SU-DHL-6 (cell line): ENCODE results near the gene EFCAB11.

Experiments
- H2AFZ ChIP-seq: fragments of 200-600 bp; sonication (generic); 2 replicates; pipeline ENCODE4 v1.6.1; 2014; ENCODE audit warnings: low read depth, mild to moderate bottlenecking, moderate library complexity, mixed read lengths, antibody characterized with exemption, low read length; ENCODE audit not compliant: severe bottlenecking
- H3F3A ChIP-seq: fragments of 200-600 bp; shearing (Covaris generic); 2 replicates; pipeline ENCODE4 v1.6.0; 2016; ENCODE audit warnings: antibody characterized with exemption, mild to moderate bottlenecking; ENCODE audit not compliant: insufficient read depth
- H3K27ac ChIP-seq: fragments of 200-600 bp; sonication (generic); 2 replicates; pipeline ENCODE4 v1.5.1; 2016; ENCODE audit warnings: low read depth, mild to moderate bottlenecking, low read length, moderate library complexity, mixed read lengths
- H3K27me3 ChIP-seq: fragments of 200-600 bp; sonication (generic), shearing (Covaris generic); 2 replicates; pipeline ENCODE4 v1.6.0; 2014; ENCODE audit warnings: mild to moderate bottlenecking, low read length
- H3K36me3 ChIP-seq: fragments of 200-600 bp; sonication (generic); 2 replicates; pipeline ENCODE4 v1.6.1; 2014; ENCODE audit warnings: mild to moderate bottlenecking, low read length, mixed read lengths
- H3K4me2 ChIP-seq: fragments of 300-600, 200-600 bp; shearing (Covaris generic), sonication (generic); 2 replicates; pipeline ENCODE4 v1.6.0; 2014; ENCODE audit warnings: low read length, low read depth, mild to moderate bottlenecking; ENCODE audit not compliant: poor library complexity, severe bottlenecking
- H3K4me3 ChIP-seq: fragments of 200-600 bp; sonication (generic); 2 replicates; pipeline ENCODE4 v1.5.1; 2014; ENCODE audit warnings: antibody characterized with exemption, low read length, mild to moderate bottlenecking, mixed read lengths; ENCODE audit not compliant: insufficient read depth, poor library complexity, severe bottlenecking
- H3K79me2 ChIP-seq: fragments of 200-600 bp; sonication (generic); 2 replicates; pipeline ENCODE4 v1.6.1; 2014; ENCODE audit warnings: mild to moderate bottlenecking, low read length, moderate library complexity; ENCODE audit not compliant: insufficient read depth
- H3K9ac ChIP-seq: fragments of 200-600 bp; sonication (generic); 2 replicates; pipeline ENCODE4 v1.7.0; 2014; ENCODE audit warnings: mild to moderate bottlenecking, low read length
- H3K9me2 ChIP-seq: fragments of 200-600 bp; sonication (generic); replicated peaks from 2 replicates; pipeline ENCODE4 v1.6.1; 2014; ENCODE audit warnings: low read length; ENCODE audit not compliant: insufficient read depth
- H3K9me3 ChIP-seq: fragments of 200-600 bp; sonication (generic); 2 replicates; pipeline ENCODE4 v1.6.1; 2014; ENCODE audit warnings: low read length, mixed read lengths; ENCODE audit not compliant: insufficient read depth
- H4K20me1 ChIP-seq: fragments of 200-600 bp; sonication (generic); 2 replicates; pipeline ENCODE4 v1.6.1; 2014; ENCODE audit warnings: low read depth, mild to moderate bottlenecking, antibody characterized with exemption, low read length, moderate library complexity, mixed read lengths
- EZH2phosphoT487 ChIP-seq: fragments of 200-600 bp; sonication (generic), shearing (Covaris generic); conservative IDR thresholded peaks from 2 replicates; pipeline ENCODE4 v1.6.1; 2018; ENCODE audit warnings: mild to moderate bottlenecking, antibody characterized with exemption, low read length, moderate library complexity, mixed read lengths
- TF ChIP-seq, protein P1 (sequence below): fragments of 200-600 bp; sonication (generic); IDR thresholded peaks from one replicate; pipeline ENCODE4 v1.5.1; 2017; ENCODE audit warnings: antibody characterized with exemption, mild to moderate bottlenecking, low read length, moderate library complexity; ENCODE audit not compliant: insufficient read depth, poor library complexity, severe bottlenecking

The EFCAB11 gene

DNA sequence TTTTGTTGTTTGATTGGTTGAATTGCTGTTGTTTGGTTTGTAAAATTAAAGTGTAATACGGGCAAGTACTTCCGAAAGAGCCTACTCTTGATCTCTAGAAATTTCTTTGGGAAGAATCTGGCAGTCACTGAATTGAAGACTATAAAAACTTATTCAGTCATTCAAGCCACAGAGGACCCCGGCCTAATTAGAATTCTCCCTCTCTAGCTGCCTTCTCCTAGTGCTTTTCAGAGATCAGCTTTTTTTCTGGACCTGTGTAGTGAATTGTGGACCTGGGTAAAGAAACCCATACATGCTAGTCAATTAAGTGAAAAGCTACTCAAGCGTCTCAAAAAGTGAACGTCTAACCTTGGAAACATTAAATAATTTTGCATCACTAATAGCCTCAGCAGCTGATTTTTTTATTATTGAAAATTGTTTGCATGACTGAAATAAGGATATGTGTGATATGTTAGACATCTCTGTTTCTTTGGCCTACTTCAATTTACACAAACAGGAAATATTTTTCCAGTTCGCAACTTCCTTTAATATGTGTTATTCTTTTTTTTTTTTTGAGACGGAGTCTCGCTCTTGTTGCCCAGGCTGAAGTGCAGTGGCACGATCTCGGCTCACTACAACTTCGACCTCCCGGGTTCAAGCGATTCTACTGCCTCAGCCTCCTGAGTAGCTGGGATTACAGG, 27.2 kb downstream of the EFCAB11 start:
- Histone ChIP-seq H3K79me2 (no peaks in the 10 kb centered on the region), H3K27ac (no peak overlapping the region), H4K20me1 (no peaks in the 10 kb centered on the region), H3K4me3 (no peak overlapping the region), H3K9me3 (no peaks in the 10 kb centered on the region), H3K4me2 (no peak overlapping the region), H3K9ac (no peak overlapping the region), H3K36me3 (peaks cover 3% of the 10 kb centered on the region; the same call in 1 of the 2 replicates), H2AFZ (no peak overlapping the region), H3F3A (no peaks in the 10 kb centered on the region), H3K27me3 (no peaks in the 10 kb centered on the region), H3K9me2 (no peaks in the 10 kb centered on the region)
- TF ChIP-seq, protein P1, sequence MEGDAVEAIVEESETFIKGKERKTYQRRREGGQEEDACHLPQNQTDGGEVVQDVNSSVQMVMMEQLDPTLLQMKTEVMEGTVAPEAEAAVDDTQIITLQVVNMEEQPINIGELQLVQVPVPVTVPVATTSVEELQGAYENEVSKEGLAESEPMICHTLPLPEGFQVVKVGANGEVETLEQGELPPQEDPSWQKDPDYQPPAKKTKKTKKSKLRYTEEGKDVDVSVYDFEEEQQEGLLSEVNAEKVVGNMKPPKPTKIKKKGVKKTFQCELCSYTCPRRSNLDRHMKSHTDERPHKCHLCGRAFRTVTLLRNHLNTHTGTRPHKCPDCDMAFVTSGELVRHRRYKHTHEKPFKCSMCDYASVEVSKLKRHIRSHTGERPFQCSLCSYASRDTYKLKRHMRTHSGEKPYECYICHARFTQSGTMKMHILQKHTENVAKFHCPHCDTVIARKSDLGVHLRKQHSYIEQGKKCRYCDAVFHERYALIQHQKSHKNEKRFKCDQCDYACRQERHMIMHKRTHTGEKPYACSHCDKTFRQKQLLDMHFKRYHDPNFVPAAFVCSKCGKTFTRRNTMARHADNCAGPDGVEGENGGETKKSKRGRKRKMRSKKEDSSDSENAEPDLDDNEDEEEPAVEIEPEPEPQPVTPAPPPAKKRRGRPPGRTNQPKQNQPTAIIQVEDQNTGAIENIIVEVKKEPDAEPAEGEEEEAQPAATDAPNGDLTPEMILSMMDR: no peak
- TF ChIP-seq EZH2phosphoT487: no peak

DNA sequence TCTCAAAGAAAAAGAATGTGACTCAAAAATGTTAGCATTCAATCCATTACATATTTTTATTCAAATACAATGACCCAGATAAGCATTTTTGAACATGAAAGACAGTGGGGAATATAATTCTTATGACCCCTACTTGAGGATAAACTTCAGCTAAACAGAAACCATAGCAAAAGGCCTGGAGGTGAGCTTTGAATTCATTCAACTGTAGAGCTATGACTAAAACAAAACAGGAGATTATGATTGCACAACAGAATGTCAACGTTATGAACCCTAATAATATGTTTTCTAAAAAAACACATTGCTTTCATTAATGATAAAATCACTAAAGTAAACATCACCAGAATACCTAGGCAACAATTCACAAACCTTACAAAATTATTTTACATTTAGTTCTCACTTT, 27.8 kb downstream of the EFCAB11 start:
- no peaks in the 10 kb centered on the region for H3K9me3 ChIP-seq
- H3K9ac ChIP-seq: no peak overlapping the region
- no peak overlapping the region for H2AFZ ChIP-seq
- H3K36me3 ChIP-seq: peaks cover 3% of the 10 kb centered on the region; the same call in 1 of the 2 replicates
- no peaks in the 10 kb centered on the region for H3F3A ChIP-seq
- TF ChIP-seq EZH2phosphoT487: no peak
- TF ChIP-seq, protein P1: no peak
- no peaks in the 10 kb centered on the region for H3K79me2 ChIP-seq
- H3K4me2 ChIP-seq: no peak overlapping the region
- H3K4me3 ChIP-seq: no peak overlapping the region
- H3K27me3 ChIP-seq: no peaks in the 10 kb centered on the region
- no peaks in the 10 kb centered on the region for H3K9me2 ChIP-seq
- no peaks in the 10 kb centered on the region for H4K20me1 ChIP-seq
- no peak overlapping the region for H3K27ac ChIP-seq

DNA sequence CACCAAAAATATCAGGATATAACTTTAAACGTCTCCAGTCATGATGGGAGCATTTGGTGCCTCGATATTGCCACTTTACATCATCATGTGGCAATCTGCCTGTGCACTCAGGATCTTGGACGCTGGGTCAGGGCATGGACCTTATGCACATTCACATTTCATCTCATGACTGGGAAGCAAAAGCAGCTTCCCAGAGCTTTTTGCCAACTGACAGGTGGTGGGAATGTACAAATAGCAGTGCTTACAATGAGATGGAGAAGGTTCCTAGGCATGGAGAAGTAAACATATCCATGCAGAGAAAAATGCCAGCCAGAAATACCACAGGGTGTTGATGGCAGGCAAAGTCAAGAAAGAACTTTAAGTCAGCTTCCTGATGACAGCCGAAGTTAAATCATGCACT, 30.3 kb downstream of the EFCAB11 start:
- Histone ChIP-seq H3K79me2 (no peaks in the 10 kb centered on the region), H3K4me2 (no peak overlapping the region), H3K4me3 (no peak overlapping the region), H3K27me3 (no peaks in the 10 kb centered on the region), H3F3A (no peaks in the 10 kb centered on the region), H3K9me3 (no peaks in the 10 kb centered on the region), H3K36me3 (no peaks in the 10 kb centered on the region), H3K9me2 (no peaks in the 10 kb centered on the region), H2AFZ (no peak overlapping the region), H4K20me1 (no peaks in the 10 kb centered on the region), H3K9ac (no peak overlapping the region), H3K27ac (no peak overlapping the region)
- TF ChIP-seq EZH2phosphoT487: no peak
- TF ChIP-seq, protein P1: no peak
